Renal cortical epithelial cell (primary cell): ENCODE results near the gene SMU1. TPM values are rescaled to one million over a fixed set of nuclear protein-coding genes. Genes with fewer than 3 reads are reported as not detected.
A peak's percentile ranks its signal among the peaks of the same experiment; 100 is the strongest.
"Not testable (repeated sequence)": the region's sequence is repeated elsewhere in the genome, so short reads cannot be mapped to it uniquely, and the experiment has no call there.

Source experiments
- DNase-seq: peaks from one replicate; pipeline ENCODE4 v3.0.0-alpha.2; 2011; ENCODE audit warnings: low read depth
- total RNA-seq: library from RNA; depleted of rRNA; stranded (reverse); fragments of >200 nt; gene quantifications from 2 replicates; pipeline ENCODE4 v1.2.3, GENCODE V29; 2014

The SMU1 gene
- total RNA-seq, 1 donor from 2014 or later = 36.1 TPM

GRCh38 chr9:33013962-33014664 lies 62.4 kb downstream of the SMU1 start:
- DNase-seq = no peak

- no peak for DNase-seq
These were observed 64.0 kb downstream of the SMU1 start for GRCh38 chr9:33012328-33013069.

- no peak for DNase-seq
These were observed 64.6 kb downstream of the SMU1 start for GRCh38 chr9:33011831-33012230.

- no peak for DNase-seq
These were observed 68.7 kb downstream of the SMU1 start for GRCh38 chr9:33007755-33008154.

GRCh38 chr9:33005335-33005734 lies 71.1 kb downstream of the SMU1 start:
- not testable (repeated sequence) for DNase-seq

- peak; percentile 8 for DNase-seq
These were observed 75.8 kb downstream of the SMU1 start for GRCh38 chr9:33000682-33001055.

- peak; percentile 67 for DNase-seq
These were observed 83.8 kb downstream of the SMU1 start for GRCh38 chr9:32992595-32993238.

GRCh38 chr9:32991897-32992594 lies 84.4 kb downstream of the SMU1 start:
- no peak for DNase-seq

Other genes with a start within 250 kb of the SMU1 start
- 48.4 and 54.2 TPM in 2 replicates for gene APTX, start 75.0 kb downstream of the SMU1 start, total RNA-seq
- 130 and 185 TPM in 2 replicates for gene DNAJA1, start 51.4 kb downstream of the SMU1 start, total RNA-seq
- gene B4GALT1, start 90.7 kb upstream of the SMU1 start, total RNA-seq = 37.7 and 113 TPM in 2 replicates
- gene SPINK4, start 163.5 kb upstream of the SMU1 start, total RNA-seq = not detected in 2 replicates
- 14.4 and 50.9 TPM in 2 replicates for gene BAG1, start 188.0 kb upstream of the SMU1 start, total RNA-seq
- gene CHMP5, start 188.4 kb upstream of the SMU1 start, total RNA-seq = 161 and 196 TPM in 2 replicates
- gene NFX1, start 213.8 kb upstream of the SMU1 start, total RNA-seq = 16.3 and 34.8 TPM in 2 replicates